Hepatocyte (in vitro differentiated cells): Measurements from ENCODE around the gene TP63.

Experiments
- CTCF ChIP-seq: fragments of 200-600 bp; sonication (generic); IDR thresholded peaks from 2 replicates; pipeline ENCODE4 v1.5.1; 2016; ENCODE audit warnings: antibody characterized with exemption, mild to moderate bottlenecking; ENCODE audit not compliant: poor library complexity
- EZH2 ChIP-seq: fragments of 200-600 bp; sonication (generic); IDR thresholded peaks from 2 replicates; pipeline ENCODE4 v1.6.1; 2016; ENCODE audit warnings: antibody characterized with exemption, mild to moderate bottlenecking, borderline replicate concordance

GRCh38 chr3:189735913-189736312 lies 104.7 kb downstream of the TP63 start:
- TF ChIP-seq CTCF (no peak), EZH2 (no peak)
